ENCODE measurements around the gene DCTPP1.
"Not testable (repeated sequence)": the region's sequence is repeated elsewhere in the genome, so short reads cannot be mapped to it uniquely, and the experiment has no call there.

The DCTPP1 gene

GRCh38 chr16:30429678-30430427 lies at the start of gene DCTPP1:
DCTPP1 (minus strand) TSS chr16:30430030; CDS start chr16:30429980, 50 bp downstream.
- H3K27ac ChIP-seq: peak within 1 kb of the TSS; percentile 36
- peak; percentile 98 for DNase-seq (ENCODE audit: low read depth, low spot score)

DNA sequence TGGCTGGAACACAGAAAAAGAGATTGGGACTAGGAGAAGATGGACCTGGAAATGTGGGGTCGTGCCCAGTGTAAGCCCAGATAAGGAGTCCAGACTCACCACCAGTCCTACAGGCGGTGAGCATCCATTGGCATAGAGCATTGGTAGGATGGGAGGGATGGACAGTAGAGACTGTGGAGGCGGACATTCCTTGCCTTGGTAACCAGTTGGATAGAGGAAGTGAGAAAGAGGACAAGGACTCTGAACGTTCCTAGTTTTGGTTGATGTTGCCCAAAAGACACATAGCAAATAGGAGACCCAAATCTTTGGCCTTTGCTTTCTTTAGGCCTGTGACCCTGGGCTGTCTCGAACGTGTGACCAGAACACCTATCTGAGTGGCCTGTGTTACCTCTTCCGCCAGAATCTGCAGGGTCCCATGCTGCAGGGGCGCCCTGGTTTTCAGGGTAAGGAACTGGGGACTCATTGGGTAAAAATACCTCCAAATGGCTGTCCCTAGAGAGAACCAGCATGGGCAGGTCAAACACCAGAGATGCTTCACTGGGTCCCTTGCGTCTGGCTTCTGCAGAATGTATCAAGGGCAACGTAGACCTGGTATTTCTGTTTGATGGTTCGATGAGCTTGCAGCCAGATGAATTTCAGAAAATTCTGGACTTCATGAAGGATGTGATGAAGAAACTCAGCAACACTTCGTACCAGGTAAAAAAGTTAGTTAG lies 49.1 kb upstream of the DCTPP1 start:
- H3K27ac ChIP-seq: no peak overlapping the region
- no peak for DNase-seq (ENCODE audit: low read depth, low spot score)

DNA sequence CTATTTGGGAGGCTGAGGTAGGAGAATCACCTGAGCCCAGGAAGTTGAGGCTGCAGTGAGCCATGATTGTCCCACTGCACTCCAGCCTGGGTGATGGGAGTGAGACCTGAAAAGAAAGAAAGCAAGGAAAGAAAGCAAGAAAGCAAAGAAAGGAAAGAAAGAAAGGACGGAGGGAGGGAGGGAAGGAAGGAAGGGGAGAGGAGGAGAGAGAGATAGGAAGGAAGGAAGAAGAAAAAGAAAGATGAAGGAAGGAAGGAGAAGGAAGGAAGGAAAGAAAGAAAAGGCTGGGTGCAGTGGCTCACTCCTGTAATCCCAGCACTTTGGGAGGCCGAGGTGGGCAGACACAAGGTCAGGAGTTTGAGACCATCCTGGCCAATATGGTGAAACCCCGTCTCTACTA lies 47.9 kb upstream of the DCTPP1 start:
- H3K27ac ChIP-seq; DNase-seq (ENCODE audit: low read depth, low spot score): not testable (repeated sequence)

DNA sequence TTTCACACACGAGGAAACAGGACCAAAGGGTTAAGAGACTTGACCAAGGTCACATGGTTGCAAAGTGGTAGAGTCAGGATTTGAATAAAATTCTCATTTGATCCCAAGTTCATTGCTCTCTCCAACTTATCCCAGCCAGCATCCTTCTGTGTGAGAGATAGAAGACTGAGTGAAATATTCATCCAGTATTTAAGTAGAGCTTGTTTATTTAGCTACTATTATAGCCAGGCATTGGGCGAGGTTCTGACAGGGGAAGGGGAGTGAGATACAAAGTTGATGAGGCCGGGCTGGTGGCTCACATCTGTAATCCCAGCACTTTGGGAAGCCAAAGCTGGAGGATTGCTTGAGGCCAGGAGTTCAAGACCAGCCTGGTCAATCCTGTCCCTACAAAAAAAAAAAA lies 47.2 kb upstream of the DCTPP1 start:
- no peak overlapping the region for H3K27ac ChIP-seq

DNA sequence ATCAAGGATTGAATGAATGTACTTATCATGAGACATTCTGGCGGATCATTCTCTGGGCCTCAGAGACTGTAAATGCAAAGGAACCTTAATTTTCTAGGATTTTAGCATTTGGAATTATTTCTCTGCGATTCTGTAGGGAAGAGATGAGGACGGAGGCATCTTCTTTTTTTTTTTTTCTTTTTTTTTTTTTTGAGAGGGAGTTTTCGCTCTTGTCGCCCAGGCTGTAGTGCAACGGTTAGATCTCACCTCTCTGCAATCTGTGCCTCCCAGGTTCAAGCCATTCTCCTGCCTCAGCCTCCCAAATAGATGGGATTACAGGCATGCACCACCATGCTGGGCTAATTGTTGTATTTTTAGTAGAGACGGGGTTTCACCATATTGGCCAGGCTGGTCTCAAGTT lies 44.9 kb upstream of the DCTPP1 start:
- DNase-seq (ENCODE audit: low read depth, low spot score): no peak
- no peak overlapping the region for H3K27ac ChIP-seq

More for the DNA sequence above, 47.2 kb upstream of the DCTPP1 start:
- DNase-seq (ENCODE audit: low read depth, low spot score): no peak

DNA sequence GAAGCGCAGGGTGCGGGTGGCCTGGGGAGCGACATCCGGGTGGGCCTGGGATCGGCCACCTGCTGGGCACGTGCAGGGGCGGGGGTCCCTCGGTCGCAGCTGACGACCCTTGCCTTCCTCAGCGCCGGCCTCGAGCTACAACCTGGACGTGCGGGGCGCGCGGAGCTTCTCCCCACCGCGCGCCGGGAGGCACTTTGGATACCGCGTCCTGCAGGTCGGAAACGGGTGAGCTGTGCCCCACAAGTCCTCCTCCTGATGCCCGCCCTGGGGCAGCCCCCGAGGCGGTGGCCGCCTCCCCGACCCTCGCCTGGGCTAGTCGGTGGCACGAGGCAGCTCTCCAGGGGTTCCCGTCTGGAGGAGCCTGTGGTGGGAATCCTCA lies 44.2 kb upstream of the DCTPP1 start:
- DNase-seq (ENCODE audit: low read depth, low spot score): no peak
- no peak overlapping the region for H3K27ac ChIP-seq

DNA sequence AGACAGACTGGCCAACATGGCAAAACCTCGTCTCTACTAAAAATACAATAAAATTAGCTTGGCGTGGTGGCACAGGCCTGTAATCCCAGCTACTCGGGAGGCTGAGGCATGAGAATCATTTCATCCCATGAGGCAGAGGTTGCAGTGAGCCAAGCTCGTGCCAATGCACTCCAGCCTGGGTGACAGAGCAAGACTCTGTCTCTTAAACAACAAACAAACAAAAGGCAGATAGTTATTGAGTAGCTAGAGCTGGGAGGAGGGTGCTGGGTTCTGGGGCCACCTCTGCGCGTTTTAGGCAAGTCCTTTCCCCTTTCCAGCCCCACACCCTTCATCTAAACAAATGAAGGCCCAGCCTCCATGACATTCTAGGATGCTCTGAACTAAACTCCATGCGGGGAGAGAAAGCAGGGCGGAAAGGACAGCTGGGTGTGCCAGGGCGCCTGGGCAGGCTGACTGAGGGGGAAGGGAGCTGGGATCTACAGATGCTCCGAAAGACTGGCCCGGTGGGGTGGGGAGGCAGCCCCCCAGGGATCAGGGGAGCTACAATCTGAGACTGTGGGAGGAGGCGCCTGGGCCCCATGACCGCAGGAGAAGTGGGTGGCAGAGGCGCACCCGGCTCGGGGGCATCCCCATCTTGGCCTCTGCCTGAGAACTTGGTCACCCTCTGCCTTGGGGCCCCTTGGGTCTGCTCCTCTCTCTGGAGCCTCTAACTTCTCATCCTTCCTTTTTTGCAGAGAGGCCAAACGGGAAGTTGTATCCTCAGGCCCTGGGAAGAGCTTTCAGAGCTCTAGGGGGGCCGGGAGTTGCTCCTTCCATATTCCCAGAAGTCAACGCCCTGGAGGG lies 43.6 kb upstream of the DCTPP1 start:
- no peak for DNase-seq (ENCODE audit: low read depth, low spot score)
- H3K27ac ChIP-seq: no peak overlapping the region

GRCh38 chr16:30472328-30472942 lies 42.6 kb upstream of the DCTPP1 start, which contains the start of gene ITGAL:
ITGAL (plus strand) TSS chr16:30472742; CDS start chr16:30472838, 96 bp downstream.
- H3K27ac ChIP-seq: no peak within 1 kb of the TSS
- DNase-seq (ENCODE audit: low read depth, low spot score): no peak

GRCh38 chr16:30470632-30470995 lies 40.8 kb upstream of the DCTPP1 start:
- DNase-seq (ENCODE audit: low read depth, low spot score): no peak
- H3K27ac ChIP-seq: no peak overlapping the region

- no peak for DNase-seq (ENCODE audit: low read depth, low spot score)
- peak overlapping the region; percentile 84 for H3K27ac ChIP-seq
These were observed 40.3 kb upstream of the DCTPP1 start for GRCh38 chr16:30470170-30470512.

GRCh38 chr16:30464078-30464477 lies 34.2 kb upstream of the DCTPP1 start:
- DNase-seq (ENCODE audit: low read depth, low spot score): no peak
- no peak overlapping the region for H3K27ac ChIP-seq

DNA sequence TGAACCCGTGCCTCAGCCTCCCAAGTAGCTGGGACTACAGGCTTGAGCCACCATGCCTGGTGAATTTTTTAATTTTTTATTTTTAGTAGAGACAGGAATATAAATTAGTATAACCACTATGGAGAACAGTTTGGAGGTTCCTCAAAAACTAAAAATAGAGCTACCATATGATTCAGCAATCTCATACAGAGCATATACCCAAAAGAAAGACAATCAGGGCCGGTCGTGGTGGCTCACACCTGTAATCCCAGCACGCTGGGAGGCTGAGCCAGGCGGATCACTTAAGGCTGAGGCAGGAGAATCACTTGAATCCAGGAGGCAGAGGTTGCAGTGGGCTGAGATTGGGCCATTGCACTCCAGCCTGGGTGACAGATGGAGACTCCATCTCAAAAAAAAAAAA lies 31.6 kb upstream of the DCTPP1 start:
- not testable (repeated sequence) for H3K27ac ChIP-seq; DNase-seq (ENCODE audit: low read depth, low spot score)

GRCh38 chr16:30459456-30459855 lies 29.6 kb upstream of the DCTPP1 start:
- no peak overlapping the region for H3K27ac ChIP-seq
- DNase-seq (ENCODE audit: low read depth, low spot score): no peak

DNA sequence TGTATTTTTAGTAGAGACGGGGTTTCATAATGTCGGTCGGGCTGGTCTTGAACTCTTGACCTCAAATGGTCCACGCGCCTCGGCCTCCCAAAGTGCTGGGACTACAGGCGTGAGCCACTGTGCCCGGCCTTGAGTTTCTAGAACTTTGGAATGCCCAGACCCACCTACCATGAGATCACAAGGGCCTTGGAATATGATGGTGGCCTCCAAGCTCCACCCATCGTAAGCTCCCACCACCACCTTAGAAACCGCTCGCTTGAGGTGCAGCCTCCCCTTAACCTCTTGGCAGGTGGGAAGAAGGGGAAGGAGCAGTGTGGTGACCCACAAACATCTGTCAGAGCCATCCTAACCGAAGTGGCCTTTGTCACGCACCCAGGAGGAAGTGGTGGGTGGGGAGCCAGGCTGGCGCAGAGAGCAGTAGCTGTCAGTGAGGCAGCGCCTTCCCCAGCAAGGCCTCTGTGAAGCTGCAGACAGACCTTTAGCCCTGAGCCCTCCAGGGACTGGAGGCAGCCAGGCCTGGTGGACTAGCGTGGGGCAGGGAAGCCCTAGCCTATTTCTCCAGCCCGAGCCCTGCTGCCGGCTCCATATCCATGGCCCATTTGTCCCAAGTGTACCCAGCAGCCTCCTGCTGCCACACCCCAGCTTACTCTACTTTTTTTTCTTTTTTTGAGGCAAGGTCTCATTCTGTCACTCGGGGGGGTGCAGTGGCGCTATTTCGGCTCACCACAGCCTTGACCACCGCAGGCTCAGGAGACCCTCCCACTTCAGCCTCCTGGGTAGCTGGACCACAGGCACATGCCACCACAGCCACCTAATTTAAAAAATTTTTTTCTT lies 28.9 kb upstream of the DCTPP1 start:
- H3K27ac ChIP-seq: no peak overlapping the region
- DNase-seq (ENCODE audit: low read depth, low spot score): no peak

DNA sequence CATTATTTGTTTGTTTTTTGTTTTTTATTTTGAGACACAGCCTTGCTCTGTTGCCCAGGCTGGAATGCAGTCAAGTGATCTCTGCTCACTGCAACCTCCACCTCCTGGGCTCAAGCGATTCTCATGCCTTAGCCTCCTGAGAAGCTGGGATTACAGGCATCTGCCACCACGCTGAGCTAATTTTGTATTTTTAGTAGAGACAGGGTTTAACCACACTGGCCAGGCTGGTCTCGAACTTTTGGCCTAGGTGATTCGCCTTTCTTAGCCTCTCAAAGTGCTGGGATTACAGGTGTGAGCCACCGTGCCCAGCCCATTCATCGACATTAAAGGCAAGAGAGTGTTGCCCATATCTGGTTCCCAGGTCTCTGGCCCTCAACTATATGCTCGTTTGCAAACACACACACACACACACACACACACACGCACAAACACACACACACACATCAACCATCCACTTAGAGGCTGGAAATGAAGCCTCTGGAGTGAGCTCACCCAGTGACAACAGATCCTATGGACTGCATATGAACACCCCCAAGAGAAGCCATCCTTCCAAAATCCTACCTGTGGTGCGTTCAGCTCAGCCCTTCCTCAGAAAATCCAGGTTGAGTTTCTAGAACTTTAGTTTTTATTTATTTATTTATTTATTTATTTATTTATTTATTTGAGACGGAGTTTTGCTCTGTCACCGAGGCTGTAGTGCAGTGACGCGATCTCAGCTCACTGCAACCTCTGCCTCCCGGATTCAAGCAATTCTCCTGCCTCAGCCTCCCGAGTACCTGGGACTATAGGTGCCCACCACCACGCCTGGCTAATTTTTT lies 28.1 kb upstream of the DCTPP1 start:
- no peak for DNase-seq (ENCODE audit: low read depth, low spot score)
- no peak overlapping the region for H3K27ac ChIP-seq

DNA sequence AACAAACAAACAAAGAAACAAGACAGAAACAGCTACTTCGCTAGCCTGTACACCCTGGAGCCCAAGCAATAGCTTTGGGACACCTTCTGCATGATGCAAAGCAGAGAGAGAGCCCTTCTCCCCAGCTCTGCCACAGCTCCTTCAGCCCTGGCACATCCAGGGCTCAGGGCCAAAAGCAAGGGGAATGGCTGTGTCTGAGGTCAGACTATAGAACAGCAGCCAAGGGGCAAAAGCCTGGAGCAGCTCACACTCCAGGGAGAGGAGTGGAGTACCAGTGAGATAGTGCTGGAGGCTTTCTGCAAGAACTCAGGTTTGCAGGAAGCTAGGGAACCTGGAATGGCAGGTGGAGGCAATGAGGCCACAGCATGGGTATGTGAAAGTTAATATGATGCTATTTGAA lies 27.4 kb upstream of the DCTPP1 start:
- no peak for DNase-seq (ENCODE audit: low read depth, low spot score)
- H3K27ac ChIP-seq: no peak overlapping the region

- no peak for DNase-seq (ENCODE audit: low read depth, low spot score)
- H3K27ac ChIP-seq: no peak overlapping the region
These were observed 26.5 kb upstream of the DCTPP1 start for GRCh38 chr16:30456302-30456701.

GRCh38 chr16:30452709-30453580 lies 23.1 kb upstream of the DCTPP1 start:
- not testable (repeated sequence) for H3K27ac ChIP-seq; DNase-seq (ENCODE audit: low read depth, low spot score)
